GM03348 (cell line): ENCODE results near the gene HK2.
"Not testable (repeated sequence)": the region's sequence is repeated elsewhere in the genome, so short reads cannot be mapped to it uniquely, and the experiment has no call there.

Source experiments
- DNase-seq: peaks from one replicate; pipeline ENCODE4 v3.0.0; 2012; ENCODE audit warnings: low spot score

The HK2 gene

GRCh38 chr2:74877376-74877775, 43.4 kb downstream of the HK2 start:
- no peak for DNase-seq

GRCh38 chr2:74877781-74878433, 44.0 kb downstream of the HK2 start:
- no peak for DNase-seq

- no peak for DNase-seq
These were observed 44.6 kb downstream of the HK2 start for GRCh38 chr2:74878551-74878950.

GRCh38 chr2:74880054-74880728, 46.3 kb downstream of the HK2 start:
- DNase-seq: no peak

- DNase-seq: no peak
These were observed 47.2 kb downstream of the HK2 start for GRCh38 chr2:74881176-74881575.

- DNase-seq: no peak
These were observed 47.8 kb downstream of the HK2 start for GRCh38 chr2:74881626-74882298.

GRCh38 chr2:74882299-74882687, 48.4 kb downstream of the HK2 start:
- no peak for DNase-seq

- DNase-seq: no peak
These were observed 49.1 kb downstream of the HK2 start for GRCh38 chr2:74883011-74883410.

GRCh38 chr2:74884118-74884762, 50.3 kb downstream of the HK2 start:
- DNase-seq: no peak

GRCh38 chr2:74884866-74885265, 50.9 kb downstream of the HK2 start:
- no peak for DNase-seq

GRCh38 chr2:74886251-74886650, 52.3 kb downstream of the HK2 start:
- no peak for DNase-seq

- no peak for DNase-seq
These were observed 52.9 kb downstream of the HK2 start for GRCh38 chr2:74886811-74887210.

GRCh38 chr2:74887445-74887951, 53.6 kb downstream of the HK2 start:
- DNase-seq: peak; percentile 69

GRCh38 chr2:74887960-74888700, 54.2 kb downstream of the HK2 start:
- peak; percentile 43 for DNase-seq

GRCh38 chr2:74889159-74889558, 55.2 kb downstream of the HK2 start:
- no peak for DNase-seq

GRCh38 chr2:74890711-74891110, 56.8 kb downstream of the HK2 start:
- DNase-seq: no peak

- no peak for DNase-seq
These were observed 57.3 kb downstream of the HK2 start for GRCh38 chr2:74891136-74891764.

GRCh38 chr2:74891816-74892215, 57.9 kb downstream of the HK2 start:
- DNase-seq: not testable (repeated sequence)

- DNase-seq: no peak
These were observed 58.7 kb downstream of the HK2 start for GRCh38 chr2:74892609-74893008.

- peak; percentile 62 for DNase-seq
These were observed 59.4 kb downstream of the HK2 start for GRCh38 chr2:74893332-74893731.

- DNase-seq: peak; percentile 78
These were observed 60.5 kb downstream of the HK2 start for GRCh38 chr2:74894272-74894981.
